Measurements from ENCODE around the gene ARMC9. TPM values are rescaled to one million over a fixed set of nuclear protein-coding genes. Genes with fewer than 3 reads are reported as not detected.
"Not testable (repeated sequence)": the region's sequence is repeated elsewhere in the genome, so short reads cannot be mapped to it uniquely, and the experiment has no call there.

ARMC9 gene
- total RNA-seq, 2 experiments from 2014 or later, result 3.0 TPM

DNA sequence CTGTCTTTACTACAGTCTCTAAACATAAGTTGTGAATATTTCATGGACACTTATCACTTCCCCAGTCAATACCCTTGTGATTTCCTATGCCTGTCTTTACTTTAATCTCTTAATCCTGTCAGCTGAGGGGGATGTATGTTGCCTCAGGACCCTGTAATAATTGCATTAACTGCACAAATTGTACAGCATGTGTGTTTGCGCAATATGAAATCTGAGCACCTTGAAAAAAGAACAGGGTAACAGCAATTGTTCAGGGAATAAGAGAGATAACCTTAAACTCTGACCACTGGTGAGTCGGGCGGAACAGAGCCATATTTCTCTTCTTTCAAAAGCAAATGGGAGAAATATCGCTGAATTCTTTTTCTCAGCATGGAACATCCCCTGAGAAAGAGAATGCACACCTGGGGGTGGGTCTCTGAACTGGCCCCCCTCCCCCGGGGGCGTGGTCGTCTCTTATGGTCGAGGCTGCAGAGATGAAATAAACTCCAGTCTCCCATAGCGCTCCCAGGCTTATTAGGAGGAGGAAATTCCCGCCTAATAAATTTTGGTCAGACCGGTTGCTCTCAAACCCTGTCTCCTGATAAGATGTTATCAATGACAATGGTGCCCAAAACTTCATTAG, 177.7 kb downstream of the ARMC9 start:
- H3K27ac Mint-ChIP-seq; intact Hi-C loops (cut with micrococcal nuclease); H3K4me1 Mint-ChIP-seq (ENCODE audit: low read depth); H3K4me3 Mint-ChIP-seq; H3K36me3 Mint-ChIP-seq; CTCF ChIA-PET; POLR2A ChIA-PET; H3K9me3 Mint-ChIP-seq; H3K27me3 Mint-ChIP-seq; DNase-seq: not testable (repeated sequence)

DNA sequence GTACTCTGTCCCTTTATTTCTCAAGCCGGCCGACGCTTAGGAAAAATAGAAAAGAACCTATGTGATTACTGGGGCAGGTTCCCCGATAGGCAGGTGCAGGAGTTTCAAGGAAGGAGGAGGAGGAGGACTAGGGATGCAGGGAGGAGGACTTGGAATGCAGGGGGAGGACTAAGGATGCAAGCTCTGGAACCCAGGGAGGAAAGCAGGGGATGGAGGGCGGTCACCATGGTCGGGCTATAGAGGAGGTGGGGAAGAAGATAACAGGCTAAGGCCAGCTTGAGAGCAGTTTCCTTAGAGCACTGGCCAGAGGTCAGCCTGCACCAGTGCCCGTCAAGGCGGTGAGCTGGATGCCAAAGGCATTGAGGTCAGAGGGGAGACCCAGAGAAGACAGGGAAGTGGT, 178.4 kb downstream of the ARMC9 start:
- Mint-ChIP-seq H3K9me3 (no peaks in the 10 kb centered on the region), H3K4me1 (ENCODE audit: low read depth) (no peaks in the 10 kb centered on the region), H3K4me3 (no peak overlapping the region), H3K36me3 (no peaks in the 10 kb centered on the region), H3K27ac (no peak overlapping the region), H3K27me3 (no peaks in the 10 kb centered on the region)
- POLR2A ChIA-PET, result no interaction called here
- intact Hi-C loops (cut with micrococcal nuclease), result no loop called here
- CTCF ChIA-PET, result interaction anchor here (1.0 to 1.6 kb wide), 2 partner anchors 11 to 273 kb away, joined by 3 to 7 read pairs; no protein-coding TSS in a partner anchor
- no peak for DNase-seq

DNA sequence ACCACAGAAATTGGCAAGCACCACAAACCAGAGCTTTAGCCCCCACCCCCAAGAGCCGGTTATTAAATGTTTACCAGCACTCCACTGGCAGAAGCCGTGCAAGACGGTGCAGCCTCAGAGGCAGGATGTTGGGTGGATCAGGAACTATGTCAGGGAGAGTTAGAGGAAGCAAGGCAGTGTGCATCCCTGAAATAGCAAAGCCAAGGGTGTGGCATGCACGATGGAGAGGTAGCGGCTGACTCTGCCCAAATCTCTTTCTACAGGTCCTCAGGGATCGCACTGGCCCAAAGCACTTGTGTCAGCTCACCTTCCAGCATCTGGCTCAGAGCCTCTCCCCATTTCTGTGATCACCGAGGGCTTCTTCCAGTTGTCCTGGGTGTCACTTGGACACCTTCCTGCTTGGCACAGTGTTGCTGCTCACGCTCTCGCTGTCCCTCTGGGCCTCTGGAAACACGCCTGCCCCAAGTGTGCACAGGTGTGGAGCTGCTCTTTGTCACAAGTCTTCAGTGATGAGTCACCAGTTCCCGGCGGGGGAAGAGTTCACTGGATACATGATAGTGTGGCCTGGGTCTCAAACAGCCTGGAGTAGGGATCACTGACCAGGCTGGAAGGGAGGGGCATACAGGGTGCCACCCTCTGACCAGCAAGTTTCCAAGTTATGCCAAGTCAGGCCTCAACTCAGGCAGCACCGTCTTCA, 179.7 kb downstream of the ARMC9 start:
- ChIA-PET POLR2A (no interaction called here), CTCF (interaction anchor here (1.0 to 1.6 kb wide), 2 partner anchors 12 to 274 kb away, joined by 3 to 7 read pairs; no protein-coding TSS in a partner anchor)
- H3K4me3 Mint-ChIP-seq, result no peak overlapping the region
- DNase-seq, result no peak
- H3K36me3 Mint-ChIP-seq, result no peaks in the 10 kb centered on the region
- H3K9me3 Mint-ChIP-seq, result no peaks in the 10 kb centered on the region
- no peaks in the 10 kb centered on the region for H3K4me1 Mint-ChIP-seq (ENCODE audit: low read depth)
- H3K27ac Mint-ChIP-seq, result no peak overlapping the region
- H3K27me3 Mint-ChIP-seq, result no peaks in the 10 kb centered on the region
- intact Hi-C loops (cut with micrococcal nuclease), result no loop called here

DNA sequence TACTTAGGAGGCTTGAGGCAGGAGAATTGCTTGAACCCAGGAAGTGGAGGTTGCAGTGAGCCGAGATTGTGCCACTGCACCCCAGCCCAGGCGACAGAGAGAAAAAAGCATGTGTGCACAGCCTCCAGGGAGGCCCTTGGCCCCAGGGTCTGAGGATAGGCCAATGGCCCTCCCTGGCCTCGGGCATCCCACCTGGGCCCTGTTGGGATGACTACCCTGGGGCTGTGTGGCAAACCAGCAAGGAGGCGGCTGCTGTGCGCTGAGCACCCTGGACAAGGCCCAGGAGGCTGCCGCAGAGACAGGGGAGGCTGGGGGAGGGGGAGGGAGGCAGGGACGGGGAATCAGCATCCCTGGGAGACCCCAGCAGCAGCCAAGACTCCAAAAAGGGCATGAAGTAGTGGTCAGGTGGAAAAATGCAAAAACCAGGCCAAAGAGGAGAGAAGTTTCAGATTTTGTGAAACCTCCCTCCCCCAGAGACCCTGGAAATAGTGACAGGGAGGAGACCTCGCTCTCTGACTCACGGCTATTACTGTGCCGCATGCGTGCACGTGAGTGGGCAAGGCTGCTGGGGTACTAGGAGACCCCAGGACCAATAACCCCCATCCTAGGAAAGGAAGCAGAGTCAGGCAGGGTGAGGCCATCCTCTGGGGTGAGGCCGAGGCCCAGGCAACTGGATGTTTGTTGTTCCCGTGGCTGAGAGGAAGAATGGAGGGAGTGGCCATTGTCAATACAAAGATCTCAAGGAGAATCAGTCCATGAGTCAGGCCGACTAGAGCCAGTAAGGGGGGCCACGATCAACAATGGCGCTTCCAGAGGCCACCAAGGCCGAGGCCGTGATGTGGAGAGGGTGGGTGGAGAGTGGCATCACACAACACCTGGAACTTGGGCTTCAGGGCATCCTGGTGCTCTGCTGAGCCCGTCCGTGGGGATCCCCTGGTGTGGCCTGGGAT, 181.1 kb downstream of the ARMC9 start:
- Mint-ChIP-seq H3K4me3 (no peak overlapping the region), H3K27ac (no peak overlapping the region), H3K36me3 (no peaks in the 10 kb centered on the region), H3K27me3 (no peaks in the 10 kb centered on the region), H3K4me1 (ENCODE audit: low read depth) (no peaks in the 10 kb centered on the region), H3K9me3 (peaks cover 3% of the 10 kb centered on the region)
- intact Hi-C loops (cut with micrococcal nuclease), result no loop called here
- ChIA-PET POLR2A (interaction anchor here (0.6 kb wide), 1 partner anchor 524 kb away, joined by 3 read pairs; no protein-coding TSS in a partner anchor), CTCF (no interaction called here)
- no peak for DNase-seq

DNA sequence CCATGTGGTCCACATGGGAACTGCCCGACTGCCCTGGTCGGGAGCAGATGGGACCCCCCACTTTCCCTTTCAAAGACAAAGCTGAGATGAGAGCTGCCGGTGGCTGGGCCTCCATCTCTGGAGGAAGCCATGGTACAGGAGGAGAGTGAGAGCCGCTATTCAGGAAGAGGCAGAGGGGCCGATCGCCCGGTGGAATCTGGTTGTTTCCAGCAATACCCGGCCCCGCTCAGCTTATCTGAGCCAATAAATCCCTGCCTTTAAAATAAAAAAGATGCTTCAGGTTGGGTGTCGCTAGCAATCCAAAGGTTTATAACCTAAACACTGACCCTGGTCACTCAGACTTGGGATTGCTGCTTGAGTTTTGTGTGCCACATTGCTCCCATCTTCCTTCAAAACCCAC, 181.9 kb downstream of the ARMC9 start:
- CTCF ChIA-PET, result no interaction called here
- no peaks in the 10 kb centered on the region for H3K36me3 Mint-ChIP-seq
- intact Hi-C loops (cut with micrococcal nuclease), result no loop called here

DNA sequence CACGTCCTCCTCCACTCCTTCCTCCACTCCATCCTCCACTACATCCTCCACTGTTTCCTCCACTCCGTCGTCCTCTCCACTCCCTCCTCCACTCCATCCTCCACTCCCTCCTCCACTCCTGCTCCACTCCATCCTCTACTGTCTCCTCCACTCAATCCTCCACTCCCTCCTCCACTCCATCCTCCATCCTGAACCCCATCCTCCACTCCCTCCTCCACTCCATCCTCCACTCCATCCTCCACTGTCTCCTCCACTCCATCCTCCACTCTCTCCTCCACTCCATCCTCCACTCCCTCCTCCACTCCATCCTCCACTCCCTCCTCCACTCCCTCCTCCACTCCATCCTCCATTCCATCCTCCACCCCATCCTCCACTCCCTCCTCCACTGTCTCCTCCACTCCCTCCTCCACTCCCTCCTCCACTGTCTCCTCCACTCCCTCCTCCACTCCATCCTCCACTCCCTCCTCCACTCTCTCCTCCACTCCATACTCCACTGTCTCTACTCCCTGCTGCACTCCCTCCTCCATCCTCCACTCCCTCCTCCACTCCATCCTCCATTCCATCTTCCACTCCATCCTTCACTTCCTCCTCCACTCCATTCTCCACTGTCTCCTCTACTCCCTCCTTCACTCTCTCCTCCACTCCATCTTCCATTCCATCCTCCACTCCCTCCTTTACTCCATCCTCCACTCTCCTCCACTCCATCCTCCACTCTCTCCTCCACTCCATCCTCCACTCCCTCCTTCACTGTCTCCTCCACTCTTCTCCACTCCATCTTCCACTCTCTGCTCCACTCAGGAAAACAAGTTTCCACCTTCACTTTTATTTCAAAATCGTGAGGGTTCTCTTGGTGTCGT, 182.8 kb downstream of the ARMC9 start:
- H3K4me3 Mint-ChIP-seq, result no peak overlapping the region
- CTCF ChIA-PET, result no interaction called here

More for the DNA sequence above, 181.9 kb downstream of the ARMC9 start:
- Mint-ChIP-seq H3K9me3 (peaks cover 10% of the 10 kb centered on the region), H3K4me1 (ENCODE audit: low read depth) (no peaks in the 10 kb centered on the region), H3K27ac (no peak overlapping the region), H3K27me3 (peaks cover 2% of the 10 kb centered on the region), H3K4me3 (no peak overlapping the region)
- POLR2A ChIA-PET, result interaction anchor here (0.6 kb wide), 1 partner anchor 525 kb away, joined by 3 read pairs; no protein-coding TSS in a partner anchor
- no peak for DNase-seq

DNA sequence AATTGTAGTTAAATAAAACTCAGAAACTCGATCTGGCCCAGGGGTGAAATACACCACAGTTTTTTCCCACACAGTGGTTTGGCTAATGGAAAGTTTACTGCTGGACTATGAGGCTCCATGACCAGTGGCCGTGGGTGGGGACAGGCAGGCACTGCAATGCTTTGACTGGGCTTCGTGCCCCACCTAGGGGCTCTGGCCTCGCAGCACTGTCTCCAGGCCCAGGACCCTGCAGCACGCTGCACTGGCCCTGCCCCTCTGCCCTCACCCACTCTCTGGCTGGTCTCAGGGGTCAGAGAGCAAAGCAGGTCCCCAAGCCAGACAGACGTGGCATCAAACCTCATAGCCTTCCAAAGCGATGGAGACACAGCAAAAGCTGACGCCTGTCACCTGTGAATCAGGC, 183.7 kb downstream of the ARMC9 start:
- POLR2A ChIA-PET, result no interaction called here
- no peak overlapping the region for H3K4me3 Mint-ChIP-seq

More for the DNA sequence above, 182.8 kb downstream of the ARMC9 start:
- Mint-ChIP-seq H3K27ac (no peak overlapping the region), H3K4me1 (ENCODE audit: low read depth) (no peaks in the 10 kb centered on the region), H3K27me3 (peaks cover 2% of the 10 kb centered on the region), H3K9me3 (peaks cover 11% of the 10 kb centered on the region), H3K36me3 (no peaks in the 10 kb centered on the region)
- intact Hi-C loops (cut with micrococcal nuclease), result no loop called here
- DNase-seq, result no peak
- POLR2A ChIA-PET, result no interaction called here

DNA sequence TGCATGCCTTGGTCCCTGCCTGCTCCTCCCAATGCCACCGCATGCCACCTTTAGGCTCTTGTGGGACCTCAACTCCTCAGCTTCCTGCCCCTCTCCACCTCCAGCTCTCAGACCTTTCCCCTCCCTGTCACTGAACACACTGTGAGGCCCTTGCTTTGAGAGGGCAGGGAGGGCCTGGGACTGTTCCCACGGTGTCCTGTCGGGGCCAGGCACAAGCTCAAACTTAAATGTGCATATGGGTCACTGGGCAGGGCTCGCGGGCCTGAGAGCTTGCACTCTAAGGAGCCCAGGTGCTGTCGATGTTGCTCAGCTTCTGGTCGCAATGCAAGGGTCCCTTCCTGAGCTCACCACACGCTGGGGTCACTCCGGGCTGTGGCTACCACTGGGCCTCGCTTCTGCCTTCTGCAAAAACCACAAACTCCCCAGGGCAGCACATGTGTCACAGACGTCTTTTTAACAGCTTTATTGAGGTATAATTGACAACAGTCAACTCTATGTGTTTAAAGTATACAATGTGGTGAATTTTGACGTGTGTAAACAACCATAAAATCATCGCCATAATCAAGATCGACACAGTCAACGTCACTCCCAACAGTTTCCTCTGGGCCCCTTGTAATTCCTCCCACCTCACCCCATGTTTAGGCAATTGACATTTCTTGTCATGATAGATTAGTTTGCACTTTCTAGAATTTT, 185.1 kb downstream of the ARMC9 start:
- Mint-ChIP-seq H3K27ac (no peak overlapping the region), H3K9me3 (peaks cover 11% of the 10 kb centered on the region), H3K4me1 (ENCODE audit: low read depth) (no peaks in the 10 kb centered on the region), H3K4me3 (no peak overlapping the region), H3K27me3 (peaks cover 2% of the 10 kb centered on the region), H3K36me3 (no peaks in the 10 kb centered on the region)
- intact Hi-C loops (cut with micrococcal nuclease), result no loop called here
- DNase-seq, result no peak
- ChIA-PET CTCF (no interaction called here), POLR2A (no interaction called here)

More for the DNA sequence above, 183.7 kb downstream of the ARMC9 start:
- no peak for DNase-seq
- Mint-ChIP-seq H3K4me1 (ENCODE audit: low read depth) (no peaks in the 10 kb centered on the region), H3K9me3 (peaks cover 11% of the 10 kb centered on the region), H3K36me3 (no peaks in the 10 kb centered on the region), H3K27ac (no peak overlapping the region), H3K27me3 (peaks cover 2% of the 10 kb centered on the region)
- CTCF ChIA-PET, result no interaction called here
- intact Hi-C loops (cut with micrococcal nuclease), result no loop called here

DNA sequence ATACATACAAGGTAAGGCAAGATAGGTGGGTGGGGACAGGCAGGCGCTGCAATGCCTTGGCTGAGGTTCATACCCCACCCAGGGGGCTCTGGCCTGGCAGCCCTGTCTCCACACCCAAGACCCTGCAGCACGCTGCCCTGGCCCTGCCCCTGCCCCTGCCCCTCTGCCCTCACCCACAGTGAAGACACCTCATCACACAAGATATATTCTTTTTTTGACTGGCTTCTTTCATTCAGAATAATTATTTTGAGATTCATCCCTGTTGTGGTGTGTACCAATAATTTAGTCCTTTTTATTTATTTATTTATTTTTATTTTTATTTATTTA, 185.6 kb downstream of the ARMC9 start:
- DNase-seq, result no peak
- intact Hi-C loops (cut with micrococcal nuclease), result no loop called here
- Mint-ChIP-seq H3K9me3 (peaks cover 11% of the 10 kb centered on the region), H3K4me3 (no peak overlapping the region), H3K4me1 (ENCODE audit: low read depth) (no peaks in the 10 kb centered on the region), H3K36me3 (no peaks in the 10 kb centered on the region), H3K27me3 (peaks cover 2% of the 10 kb centered on the region), H3K27ac (no peak overlapping the region)
- ChIA-PET POLR2A (no interaction called here), CTCF (no interaction called here)

DNA sequence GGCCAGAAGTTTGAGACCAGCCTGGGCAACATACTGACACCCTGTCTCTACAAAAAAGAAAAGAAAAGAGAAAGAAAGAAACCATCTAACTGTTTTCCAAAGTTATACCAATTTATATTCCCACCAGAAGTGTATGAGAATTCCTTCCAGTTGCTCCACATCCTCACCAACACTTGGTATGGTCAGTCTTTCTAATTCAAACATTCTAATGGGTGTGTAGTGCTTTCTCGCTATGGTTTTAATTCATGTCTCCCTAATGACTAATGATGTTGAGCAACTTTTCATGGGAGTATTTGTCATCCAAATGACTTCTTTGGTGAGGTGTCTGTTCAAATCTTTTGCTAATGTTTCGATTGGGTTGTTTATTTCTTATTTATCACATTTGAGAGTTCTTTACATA, 186.5 kb downstream of the ARMC9 start:
- peaks cover 2% of the 10 kb centered on the region for H3K27me3 Mint-ChIP-seq
- H3K27ac Mint-ChIP-seq, result no peak overlapping the region
- no peak for DNase-seq
- H3K4me1 Mint-ChIP-seq (ENCODE audit: low read depth), result no peaks in the 10 kb centered on the region
- peaks cover 11% of the 10 kb centered on the region for H3K9me3 Mint-ChIP-seq
- intact Hi-C loops (cut with micrococcal nuclease), result no loop called here
- H3K4me3 Mint-ChIP-seq, result no peak overlapping the region
- ChIA-PET POLR2A (no interaction called here), CTCF (no interaction called here)
- H3K36me3 Mint-ChIP-seq, result no peaks in the 10 kb centered on the region

DNA sequence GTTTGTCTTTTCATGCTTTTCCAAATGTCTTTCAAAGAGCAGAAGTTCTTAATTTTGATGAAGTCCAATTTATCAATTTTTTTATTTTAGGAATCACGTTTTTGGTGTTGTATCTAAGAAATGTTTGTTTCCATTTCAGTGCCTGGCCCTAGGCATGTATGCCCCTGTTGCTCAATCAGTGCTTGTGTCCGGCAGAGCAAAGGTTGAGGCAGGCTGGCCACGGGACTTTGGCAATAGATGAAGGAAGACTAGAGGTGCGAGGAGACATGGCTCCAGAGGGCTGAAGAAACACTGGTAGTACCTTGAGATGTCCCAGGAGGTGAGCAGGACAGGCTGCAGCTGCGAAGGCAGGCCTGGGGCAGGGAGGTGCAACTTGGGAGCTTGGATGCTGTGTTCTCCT, 187.0 kb downstream of the ARMC9 start:
- ChIA-PET CTCF (no interaction called here), POLR2A (no interaction called here)
- Mint-ChIP-seq H3K4me1 (ENCODE audit: low read depth) (no peaks in the 10 kb centered on the region), H3K9me3 (peaks cover 11% of the 10 kb centered on the region), H3K4me3 (no peak overlapping the region), H3K27ac (no peak overlapping the region), H3K36me3 (no peaks in the 10 kb centered on the region), H3K27me3 (peaks cover 2% of the 10 kb centered on the region)
- intact Hi-C loops (cut with micrococcal nuclease), result no loop called here
- DNase-seq, result no peak

Data from activated CD4-positive, alpha-beta memory T cell treated with anti-CD3 and anti-CD28 coated beads for 36 hours (primary cell).